ENCODE data around the gene SEC16A.
A peak's percentile ranks its signal among the peaks of the same experiment; 100 is the strongest.

The SEC16A gene

GRCh38 chr9:136485049-136486045 is 2.5 kb upstream of the SEC16A start:
- peak; percentile 66 to 76 (median 73) for DNase-seq (ENCODE audit: low read depth in 3 of 3)

GRCh38 chr9:136484153-136485048 is 1.6 kb upstream of the SEC16A start:
- no peak for DNase-seq (ENCODE audit: low read depth in 3 of 3)

GRCh38 chr9:136483589-136484152 is 831 bp upstream of the SEC16A start:
- peak; percentile 89 to 95 (median 93) for DNase-seq (ENCODE audit: low read depth in 3 of 3)

GRCh38 chr9:136482046-136482792 is 621 bp downstream of the SEC16A start:
- DNase-seq (ENCODE audit: low read depth in 3 of 3), result no peak

GRCh38 chr9:136481558-136481957 is 1.3 kb downstream of the SEC16A start:
- DNase-seq (ENCODE audit: low read depth in 3 of 3), result no peak

GRCh38 chr9:136476369-136477150 is 6.3 kb downstream of the SEC16A start:
- DNase-seq (ENCODE audit: low read depth in 3 of 3), result no peak

GRCh38 chr9:136474974-136475865 is 7.6 kb downstream of the SEC16A start:
- DNase-seq (ENCODE audit: low read depth in 3 of 3), result no peak

- no peak for DNase-seq (ENCODE audit: low read depth in 3 of 3)
These were observed 8.7 kb downstream of the SEC16A start for GRCh38 chr9:136474021-136474640.

- no peak for DNase-seq (ENCODE audit: low read depth in 3 of 3)
These were observed 9.5 kb downstream of the SEC16A start for GRCh38 chr9:136473354-136473721.

- no peak for DNase-seq (ENCODE audit: low read depth in 3 of 3)
These were observed 10.0 kb downstream of the SEC16A start for GRCh38 chr9:136472640-136473353.

GRCh38 chr9:136471802-136472487 is 10.9 kb downstream of the SEC16A start:
- no peak for DNase-seq (ENCODE audit: low read depth in 3 of 3)

- DNase-seq (ENCODE audit: low read depth in 3 of 3), result no peak
These were observed 11.9 kb downstream of the SEC16A start for GRCh38 chr9:136470792-136471469.

GRCh38 chr9:136470356-136470755 is 12.5 kb downstream of the SEC16A start:
- no peak for DNase-seq (ENCODE audit: low read depth in 3 of 3)

- no peak for DNase-seq (ENCODE audit: low read depth in 3 of 3)
These were observed 15.1 kb downstream of the SEC16A start for GRCh38 chr9:136467766-136468165.

- DNase-seq (ENCODE audit: low read depth in 3 of 3), result no peak
These were observed 16.7 kb downstream of the SEC16A start for GRCh38 chr9:136466155-136466541.

- no peak for DNase-seq (ENCODE audit: low read depth in 3 of 3)
These were observed 17.2 kb downstream of the SEC16A start for GRCh38 chr9:136465500-136466154.

- no peak for DNase-seq (ENCODE audit: low read depth in 3 of 3)
These were observed 18.6 kb downstream of the SEC16A start for GRCh38 chr9:136464241-136464640.
